ENCODE results near the gene ZNF511.

DNA sequence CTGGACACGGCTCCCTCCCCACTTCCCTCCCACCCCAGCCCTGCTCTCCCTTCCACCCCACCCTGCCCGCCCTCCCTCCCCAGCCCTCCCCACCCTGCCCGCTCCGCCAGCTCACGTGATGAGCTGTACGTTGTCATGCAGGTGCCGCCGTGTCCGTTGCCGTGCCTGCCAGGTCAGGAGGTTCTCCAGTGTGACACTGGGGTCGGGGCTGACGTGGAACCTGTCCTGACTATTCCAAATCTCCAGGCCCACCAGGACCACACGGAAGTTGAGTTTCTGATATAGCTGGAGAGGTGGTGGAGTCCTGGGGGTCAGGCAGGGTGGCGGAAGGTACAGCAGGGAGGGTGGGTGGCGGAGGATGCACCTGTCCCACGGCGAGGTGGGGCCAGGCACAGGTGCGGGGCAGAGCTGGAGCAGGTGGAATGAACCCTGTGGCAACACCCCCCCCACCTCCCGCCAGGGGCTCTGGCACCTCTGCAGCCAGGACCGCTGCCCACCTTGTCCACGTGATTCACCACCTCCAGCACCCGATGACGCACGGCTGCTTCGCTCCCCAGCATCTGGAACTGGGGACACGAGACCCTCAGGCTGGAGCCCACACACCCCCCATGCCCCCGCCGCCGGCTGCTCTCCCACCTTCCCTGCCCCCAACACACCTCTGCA is 36.3 kb upstream of the ZNF511 start:
- TF ChIP-seq, protein P1, sequence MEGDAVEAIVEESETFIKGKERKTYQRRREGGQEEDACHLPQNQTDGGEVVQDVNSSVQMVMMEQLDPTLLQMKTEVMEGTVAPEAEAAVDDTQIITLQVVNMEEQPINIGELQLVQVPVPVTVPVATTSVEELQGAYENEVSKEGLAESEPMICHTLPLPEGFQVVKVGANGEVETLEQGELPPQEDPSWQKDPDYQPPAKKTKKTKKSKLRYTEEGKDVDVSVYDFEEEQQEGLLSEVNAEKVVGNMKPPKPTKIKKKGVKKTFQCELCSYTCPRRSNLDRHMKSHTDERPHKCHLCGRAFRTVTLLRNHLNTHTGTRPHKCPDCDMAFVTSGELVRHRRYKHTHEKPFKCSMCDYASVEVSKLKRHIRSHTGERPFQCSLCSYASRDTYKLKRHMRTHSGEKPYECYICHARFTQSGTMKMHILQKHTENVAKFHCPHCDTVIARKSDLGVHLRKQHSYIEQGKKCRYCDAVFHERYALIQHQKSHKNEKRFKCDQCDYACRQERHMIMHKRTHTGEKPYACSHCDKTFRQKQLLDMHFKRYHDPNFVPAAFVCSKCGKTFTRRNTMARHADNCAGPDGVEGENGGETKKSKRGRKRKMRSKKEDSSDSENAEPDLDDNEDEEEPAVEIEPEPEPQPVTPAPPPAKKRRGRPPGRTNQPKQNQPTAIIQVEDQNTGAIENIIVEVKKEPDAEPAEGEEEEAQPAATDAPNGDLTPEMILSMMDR (IDR thresholded peaks at IDR 0.05), result no peak
- no peak for TF ChIP-seq POLR2AphosphoS5 (IDR thresholded peaks at IDR 0.05)

Measured in transverse colon (tissue), 4 donors.